Activated CD8-positive, alpha-beta memory T cell treated with anti-CD3 and anti-CD28 coated beads, Interleukin-2, amount 50 U/mL, for 24 hours (primary cell): ENCODE results near the gene MAGI3.

Experiments used
- DNase-seq: peaks from one replicate; pipeline ENCODE4 v3.0.0-alpha.2; 2020; ENCODE audit errors: extremely low read depth

MAGI3 gene

DNA sequence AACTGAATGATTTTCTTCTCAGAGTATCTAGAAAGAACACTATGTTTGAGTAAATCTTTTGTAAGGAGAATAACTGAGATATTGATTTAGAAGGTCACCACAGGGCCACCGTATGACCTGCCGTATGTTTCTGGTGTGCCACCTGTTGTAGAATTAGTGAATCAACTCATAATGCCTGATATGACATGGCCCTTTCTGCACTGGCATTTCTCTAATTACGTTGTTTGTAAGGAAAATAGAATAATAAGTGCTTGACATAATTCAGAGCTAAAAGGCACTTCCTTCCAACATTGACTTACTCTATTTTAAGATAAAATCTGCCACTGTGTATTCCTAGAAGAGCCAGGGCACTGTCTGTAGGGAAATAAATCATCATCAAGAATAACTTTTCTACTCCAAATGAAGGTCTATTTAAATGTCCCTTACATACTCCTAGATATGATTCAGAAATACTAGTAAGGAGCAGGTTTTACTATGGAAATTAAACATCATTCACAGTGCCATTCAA is 267.3 kb downstream of the MAGI3 start:
- DNase-seq, result no peak

DNA sequence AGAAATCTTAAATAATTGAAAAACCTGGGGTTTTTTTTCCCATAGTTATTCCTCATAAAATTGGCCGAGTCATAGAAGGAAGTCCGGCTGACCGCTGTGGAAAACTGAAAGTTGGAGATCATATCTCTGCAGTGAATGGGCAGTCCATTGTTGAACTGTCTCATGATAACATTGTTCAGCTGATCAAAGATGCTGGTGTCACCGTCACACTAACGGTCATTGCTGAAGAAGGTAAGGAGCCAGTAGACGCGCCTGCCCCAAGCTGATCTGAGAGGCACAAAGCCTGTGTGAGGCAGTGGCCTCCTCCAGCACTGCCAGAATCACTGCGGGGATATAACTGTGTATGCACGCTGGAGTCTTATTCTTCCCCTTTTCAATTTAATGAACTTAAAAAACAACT is 268.7 kb downstream of the MAGI3 start:
- no peak for DNase-seq

DNA sequence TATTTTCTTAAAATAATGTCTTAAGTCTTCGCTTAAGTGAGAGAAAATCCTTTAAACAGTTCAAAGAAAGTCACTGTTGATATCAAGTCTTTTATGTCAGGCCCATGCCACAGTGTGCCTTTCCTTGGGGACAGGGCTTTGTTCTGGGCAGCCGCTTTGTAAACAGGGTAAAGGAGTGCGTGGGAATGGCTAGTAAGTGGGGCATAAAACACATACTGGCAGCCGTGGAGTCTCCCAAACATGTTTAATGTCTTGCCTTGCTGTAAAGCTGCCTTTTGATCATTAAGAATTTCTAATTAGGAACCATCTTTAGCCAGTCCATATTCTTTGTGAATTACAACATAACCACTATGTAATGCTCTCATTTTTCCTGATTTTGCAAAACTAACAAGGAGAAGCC is 269.2 kb downstream of the MAGI3 start:
- no peak for DNase-seq

DNA sequence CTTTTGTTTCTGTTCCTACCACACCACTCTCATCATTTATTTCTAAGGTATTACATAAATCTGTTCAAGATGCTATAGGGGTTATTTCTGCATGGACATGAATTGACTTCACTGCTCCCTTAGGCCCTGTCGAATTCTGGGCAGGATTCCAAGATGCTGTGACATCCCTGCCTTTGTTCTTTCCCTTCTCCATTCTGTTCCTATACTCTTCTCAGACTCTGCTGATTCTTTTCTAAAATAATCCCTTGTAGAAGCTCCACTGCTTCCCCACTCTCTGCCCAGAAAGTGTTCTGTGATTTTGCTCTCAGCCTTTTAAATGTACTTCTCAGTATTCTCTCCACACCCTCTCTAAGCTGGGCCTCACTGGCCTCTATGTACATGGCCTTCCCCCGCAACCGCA is 269.8 kb downstream of the MAGI3 start:
- DNase-seq, result no peak

DNA sequence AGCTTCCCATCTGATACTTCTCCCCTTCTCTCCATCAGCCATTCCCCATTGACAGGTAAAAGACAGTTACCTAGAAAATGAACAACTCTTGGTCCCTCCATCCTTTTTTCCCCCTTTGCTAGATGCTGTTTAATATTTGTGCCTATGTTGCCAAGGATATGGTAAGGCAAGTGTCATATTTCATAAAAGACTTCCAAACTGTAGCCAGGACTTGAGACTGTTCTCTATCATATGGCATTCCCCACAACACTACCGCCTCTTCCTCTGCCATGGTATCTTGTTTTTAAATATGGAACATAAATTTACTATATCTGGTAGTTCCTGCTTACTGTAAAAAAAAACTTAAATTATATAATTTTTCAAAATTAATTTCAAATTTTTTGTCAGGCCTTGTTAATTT is 271.8 kb downstream of the MAGI3 start:
- no peak for DNase-seq

DNA sequence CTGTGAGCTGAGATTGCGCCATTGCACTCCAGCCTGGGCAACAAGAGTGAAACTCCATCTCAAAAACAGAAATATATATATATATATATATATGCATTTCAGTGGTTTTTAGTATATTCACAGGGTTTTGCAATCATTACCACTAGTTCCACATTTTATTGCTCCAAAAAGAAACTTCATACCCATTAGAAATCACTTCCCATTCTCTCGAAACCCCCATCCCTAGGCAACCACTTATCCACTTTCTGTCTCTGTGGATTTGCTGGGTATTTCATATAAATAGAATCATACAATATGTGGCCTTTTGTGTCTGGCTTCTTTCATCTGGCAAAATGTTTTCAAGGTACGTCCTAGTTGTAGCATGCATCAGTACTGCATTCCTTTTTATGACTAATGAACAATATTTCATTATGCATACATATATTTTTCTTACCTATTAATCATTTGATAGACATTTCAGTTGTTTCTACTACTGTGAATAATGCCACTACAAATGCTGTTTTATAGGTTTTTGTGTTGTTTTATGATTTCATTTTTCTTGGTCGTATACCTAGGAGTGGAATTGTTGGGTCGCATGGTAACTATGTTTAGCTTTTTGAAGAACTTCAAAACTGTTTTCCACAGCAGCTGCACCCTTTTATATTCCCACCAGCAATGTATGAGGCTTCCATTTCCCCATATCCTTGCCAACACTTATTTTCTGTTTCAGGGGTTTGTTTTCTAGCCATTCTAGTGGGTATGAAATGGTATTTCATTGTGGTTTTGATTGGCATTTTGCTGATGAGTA is 273.0 kb downstream of the MAGI3 start:
- no peak for DNase-seq

DNA sequence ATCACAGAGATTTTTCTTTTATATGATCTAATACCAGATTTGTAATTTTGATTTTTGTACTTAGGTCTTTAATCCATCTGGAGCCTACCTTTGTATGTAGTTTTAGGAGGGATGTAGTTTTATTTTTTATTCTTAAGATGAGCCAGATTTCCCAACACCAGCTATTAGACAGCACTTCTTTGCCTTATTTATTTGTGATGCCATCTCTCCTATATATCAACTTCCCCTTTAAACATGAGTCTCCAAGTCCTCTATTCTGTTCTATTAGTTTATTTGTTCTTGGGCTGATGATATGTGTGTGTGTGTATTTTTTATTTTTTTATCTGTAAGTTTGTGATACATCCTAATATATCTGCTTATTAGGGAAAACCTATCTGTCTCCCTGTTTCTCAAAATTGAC is 274.8 kb downstream of the MAGI3 start:
- DNase-seq, result no peak

DNA sequence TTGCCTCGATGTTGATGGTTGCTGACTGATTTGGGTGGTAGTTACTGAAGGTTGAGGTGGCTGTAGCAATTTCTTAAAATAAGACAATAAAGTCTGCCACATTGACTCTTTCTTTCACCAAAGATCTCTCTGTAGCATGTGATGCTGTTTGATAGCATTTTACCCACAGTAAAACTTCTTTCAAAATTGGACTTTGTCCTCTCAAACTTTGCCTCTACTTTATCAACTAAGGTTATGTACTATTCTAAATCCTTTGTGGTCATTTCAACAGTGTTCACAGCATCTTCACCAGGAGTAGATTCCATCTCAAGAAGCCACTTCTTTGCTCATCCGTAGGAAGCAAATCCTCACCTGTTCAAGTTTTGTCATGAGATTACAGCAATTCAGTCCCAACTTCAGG is 275.8 kb downstream of the MAGI3 start:
- DNase-seq, result no peak

DNA sequence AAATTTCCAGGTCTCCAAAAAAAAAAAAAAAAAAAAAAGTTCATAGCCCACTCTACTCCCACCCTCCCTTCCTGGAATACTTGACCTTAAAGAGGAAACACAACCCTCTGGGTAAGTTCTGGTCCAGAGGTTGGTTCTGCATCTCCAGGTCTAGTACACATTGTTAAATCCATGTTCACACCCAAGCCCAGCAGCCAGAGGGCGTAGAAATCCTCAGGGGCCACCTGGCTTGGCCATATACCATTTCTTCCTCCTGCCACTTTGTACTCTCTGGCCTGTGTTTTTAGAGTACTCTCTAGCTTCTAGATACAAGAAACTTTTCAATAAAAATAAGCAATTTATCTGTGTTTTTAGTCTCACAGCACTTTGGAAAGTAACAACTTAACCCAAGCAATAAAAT is 279.7 kb downstream of the MAGI3 start:
- no peak for DNase-seq

DNA sequence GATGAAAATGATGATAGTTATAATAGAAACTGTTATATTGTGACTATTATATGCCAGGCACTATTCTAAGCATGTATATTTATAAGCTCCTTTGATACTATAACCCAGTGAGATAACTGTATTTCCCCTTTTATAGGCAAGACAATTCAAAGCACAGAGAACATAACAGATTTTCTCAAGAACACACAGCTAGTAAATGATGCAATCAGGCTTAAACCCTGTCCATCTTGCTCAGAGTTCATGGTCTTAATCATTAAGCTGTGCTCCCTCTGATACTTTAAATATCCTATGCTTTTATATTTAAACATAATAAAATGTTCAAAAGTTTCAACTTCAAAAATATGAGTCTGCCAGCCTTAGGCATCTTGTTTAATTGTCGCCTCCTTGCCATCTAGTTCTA is 280.3 kb downstream of the MAGI3 start:
- DNase-seq, result no peak

DNA sequence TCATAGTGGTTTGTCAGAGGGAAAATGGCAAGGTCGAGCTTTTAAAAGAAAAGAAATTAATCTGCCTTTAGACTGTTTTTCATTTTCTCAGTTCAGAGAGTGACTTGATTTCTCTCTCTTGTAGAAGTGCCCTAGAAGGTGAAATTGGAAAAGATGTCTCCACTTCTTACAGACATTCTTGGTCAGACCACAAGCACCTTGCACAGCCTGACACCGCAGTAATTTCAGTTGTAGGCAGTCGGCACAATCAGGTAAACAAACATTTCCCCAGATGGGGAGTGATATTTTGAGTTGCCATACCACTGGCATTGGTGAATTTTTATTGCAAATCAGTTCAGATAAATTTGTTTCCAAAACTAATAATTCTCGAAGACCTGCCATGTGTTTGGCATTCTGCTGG is 282.2 kb downstream of the MAGI3 start:
- DNase-seq, result no peak

DNA sequence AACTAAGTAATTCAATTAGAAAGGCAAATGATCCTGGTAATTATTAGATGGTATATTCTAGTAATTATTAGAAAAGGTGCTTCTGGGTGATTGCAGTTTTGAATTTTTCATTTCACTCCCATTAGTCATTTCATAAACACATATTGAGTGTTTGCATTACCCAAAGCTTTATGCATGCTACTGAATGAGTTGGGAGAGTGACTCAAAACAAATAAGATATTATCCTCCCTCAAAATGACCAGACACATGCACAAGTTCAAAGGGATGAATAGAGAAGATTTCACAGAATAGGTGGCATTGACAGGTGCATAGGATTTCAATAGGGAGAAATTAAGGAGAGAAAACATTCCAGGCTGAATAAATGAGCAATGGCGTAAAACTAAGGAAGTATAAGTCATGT is 284.3 kb downstream of the MAGI3 start:
- no peak for DNase-seq

DNA sequence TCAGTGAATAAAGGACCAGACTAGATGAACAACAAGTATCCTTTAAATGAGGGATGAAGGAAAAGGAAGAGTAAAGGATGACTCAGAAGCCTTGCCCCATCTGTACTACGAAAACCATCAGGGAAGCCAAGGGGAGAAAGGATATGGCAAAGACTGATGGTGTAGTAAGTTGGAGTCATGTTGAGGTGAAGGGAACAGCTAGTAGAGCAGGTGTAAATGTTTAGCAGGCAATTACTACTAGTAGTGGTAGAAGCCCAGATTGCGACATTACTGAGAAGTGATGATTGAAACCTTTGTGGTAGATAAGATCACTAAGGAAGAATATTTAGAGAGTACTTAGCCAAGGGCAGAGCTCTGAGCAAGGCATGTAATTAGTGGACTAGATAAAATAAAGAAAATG is 285.0 kb downstream of the MAGI3 start:
- no peak for DNase-seq

DNA sequence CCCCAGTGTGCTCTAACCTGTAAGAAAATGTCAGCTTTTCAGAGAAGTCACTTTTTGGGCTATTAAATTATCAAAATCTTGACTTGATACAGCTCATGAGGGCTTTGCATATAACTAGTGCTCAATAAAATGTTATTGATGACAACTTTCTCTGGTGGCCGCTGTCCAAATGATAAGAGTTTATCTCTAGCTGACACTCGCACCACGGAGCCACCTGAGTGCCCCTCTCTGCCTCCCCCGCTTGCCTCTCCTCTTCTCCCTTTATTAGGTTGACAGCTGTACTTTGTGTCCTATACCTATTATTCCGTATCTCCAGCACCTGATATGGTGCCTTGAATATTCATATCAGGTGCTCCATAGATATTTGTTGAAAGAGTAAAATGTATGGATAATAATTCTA is 286.2 kb downstream of the MAGI3 start:
- no peak for DNase-seq

DNA sequence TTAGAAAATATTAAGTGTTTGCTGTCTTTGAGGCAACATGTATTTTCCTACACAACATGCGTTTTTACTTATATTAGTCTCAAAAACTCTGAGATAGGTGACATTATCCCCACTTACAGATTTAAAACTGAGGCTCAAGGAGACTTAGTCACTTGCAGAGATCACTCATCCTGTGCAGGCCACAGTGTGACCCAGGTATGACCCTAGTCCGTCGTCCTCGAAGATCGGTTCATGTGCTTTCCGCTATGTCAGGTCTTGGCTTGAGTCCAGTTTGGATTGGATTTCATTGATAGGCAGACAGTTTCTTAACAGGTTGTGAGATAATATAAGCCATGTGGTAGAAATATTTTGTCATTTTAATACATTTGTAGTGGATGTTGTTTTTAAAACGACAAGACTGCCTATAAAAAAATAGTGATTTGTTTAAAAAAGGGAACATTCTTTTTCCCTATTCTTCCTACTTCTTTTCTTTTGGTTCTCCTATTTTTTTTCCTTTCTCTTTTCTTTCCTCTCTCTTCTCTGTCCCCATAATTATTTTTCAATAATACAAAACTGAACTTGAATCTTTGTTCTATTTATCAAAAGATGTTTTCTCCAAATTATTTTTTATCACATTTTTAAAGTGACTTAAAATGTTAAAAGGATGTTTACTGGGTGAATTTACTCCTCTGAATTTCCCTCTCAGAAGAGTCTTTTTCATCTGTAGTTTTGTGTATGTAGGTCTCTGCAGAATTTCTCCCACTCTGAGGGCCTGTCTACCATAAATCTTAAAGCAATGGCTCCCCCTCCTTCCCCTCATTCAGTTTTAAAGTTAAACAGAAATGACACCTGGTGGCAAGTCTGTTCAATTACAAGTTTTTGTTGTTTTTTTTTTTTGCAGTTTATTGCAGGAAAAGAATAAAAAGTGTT is 287.2 kb downstream of the MAGI3 start:
- no peak for DNase-seq

DNA sequence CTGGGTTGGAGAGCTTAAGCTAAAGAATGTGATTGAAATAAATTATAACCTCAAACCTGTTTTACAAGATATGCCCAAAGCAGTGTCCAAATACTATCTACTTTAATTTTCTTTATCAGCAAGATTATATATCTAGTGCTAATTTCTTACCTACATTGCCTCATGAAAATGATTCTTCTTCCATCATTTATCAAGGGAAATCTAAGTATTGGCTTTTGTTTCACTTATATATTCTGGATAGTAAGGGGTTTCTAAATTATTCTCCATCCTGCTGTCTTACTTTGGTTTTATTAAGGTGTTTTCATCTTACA is 287.8 kb downstream of the MAGI3 start:
- DNase-seq, result no peak

DNA sequence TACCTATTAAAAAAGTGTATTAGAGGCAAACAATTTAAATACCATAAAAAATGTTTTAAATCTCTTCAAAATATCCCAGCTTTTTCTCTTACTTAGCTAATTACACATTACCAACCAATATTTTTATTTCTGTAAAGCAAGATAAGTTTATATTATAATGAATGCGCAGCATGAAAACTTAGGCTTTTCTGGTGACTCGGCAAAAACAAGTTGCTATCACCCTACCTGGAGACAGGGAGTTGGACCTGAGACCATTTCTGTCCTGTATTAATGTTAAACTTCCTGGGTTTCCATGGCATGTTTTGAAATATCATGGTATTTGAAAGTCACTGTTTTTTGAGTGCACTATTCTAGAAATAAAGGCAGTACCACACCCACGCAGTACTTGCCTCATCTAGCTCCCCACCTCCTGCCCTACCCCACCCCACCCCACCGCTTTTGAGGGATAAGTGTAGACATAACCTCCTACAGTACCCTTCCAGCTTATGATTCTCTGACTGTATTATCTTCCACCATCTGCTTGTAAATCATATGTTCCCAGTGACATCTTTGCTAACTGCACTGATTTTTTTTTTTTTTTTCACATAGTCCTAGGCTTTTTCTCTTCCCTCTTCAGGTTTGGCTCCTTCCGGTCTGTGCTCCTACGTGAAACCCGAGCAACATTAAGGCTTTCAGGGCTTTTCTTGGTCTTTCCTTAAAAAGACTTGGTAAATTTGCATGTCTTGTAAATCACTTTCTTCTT is 291.5 kb downstream of the MAGI3 start:
- no peak for DNase-seq

DNA sequence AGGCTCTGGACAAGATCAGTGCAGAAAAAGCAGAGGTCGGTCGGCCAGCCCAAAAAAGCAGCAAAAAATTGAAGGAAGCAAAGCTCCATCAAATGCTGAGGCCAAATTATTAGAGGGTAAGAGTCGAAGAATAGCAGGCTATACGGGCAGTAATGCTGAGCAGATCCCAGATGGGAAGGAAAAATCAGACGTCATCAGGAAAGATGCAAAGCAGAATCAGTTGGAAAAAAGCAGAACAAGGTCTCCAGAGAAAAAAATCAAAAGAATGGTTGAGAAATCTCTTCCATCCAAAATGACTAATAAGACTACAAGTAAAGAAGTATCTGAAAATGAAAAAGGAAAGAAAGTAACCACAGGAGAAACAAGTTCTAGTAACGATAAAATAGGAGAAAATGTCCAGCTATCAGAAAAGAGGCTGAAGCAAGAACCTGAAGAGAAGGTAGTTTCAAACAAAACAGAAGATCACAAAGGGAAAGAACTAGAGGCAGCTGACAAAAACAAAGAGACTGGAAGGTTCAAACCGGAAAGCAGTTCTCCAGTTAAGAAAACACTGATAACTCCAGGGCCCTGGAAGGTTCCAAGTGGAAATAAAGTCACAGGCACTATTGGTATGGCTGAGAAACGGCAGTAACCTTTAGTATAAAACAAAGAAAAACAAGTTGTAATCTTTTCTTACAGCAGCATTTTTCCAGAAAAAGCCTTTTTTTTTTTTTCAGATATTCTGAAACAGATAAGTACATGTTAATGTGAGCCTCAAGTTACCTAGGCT is 293.3 kb downstream of the MAGI3 start:
- no peak for DNase-seq

DNA sequence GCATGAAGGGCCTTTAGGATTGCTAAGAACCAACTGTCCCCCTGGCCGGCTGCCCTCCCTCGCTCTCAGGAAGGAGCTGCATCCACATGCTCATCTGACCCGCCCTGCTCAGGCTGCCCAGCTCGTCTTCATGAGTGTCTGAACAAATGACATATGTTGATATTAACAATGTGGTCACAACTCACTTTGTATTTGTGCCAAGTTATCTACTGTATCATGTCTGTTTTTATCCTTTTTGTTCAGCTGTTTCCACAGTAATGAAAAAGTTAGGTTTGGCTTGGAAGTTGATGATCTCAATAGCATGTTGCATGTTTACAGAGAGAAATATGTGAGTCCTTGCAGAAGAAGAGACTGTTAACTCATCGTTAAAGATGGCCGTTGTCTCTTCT is 293.8 kb downstream of the MAGI3 start:
- DNase-seq, result no peak

DNA sequence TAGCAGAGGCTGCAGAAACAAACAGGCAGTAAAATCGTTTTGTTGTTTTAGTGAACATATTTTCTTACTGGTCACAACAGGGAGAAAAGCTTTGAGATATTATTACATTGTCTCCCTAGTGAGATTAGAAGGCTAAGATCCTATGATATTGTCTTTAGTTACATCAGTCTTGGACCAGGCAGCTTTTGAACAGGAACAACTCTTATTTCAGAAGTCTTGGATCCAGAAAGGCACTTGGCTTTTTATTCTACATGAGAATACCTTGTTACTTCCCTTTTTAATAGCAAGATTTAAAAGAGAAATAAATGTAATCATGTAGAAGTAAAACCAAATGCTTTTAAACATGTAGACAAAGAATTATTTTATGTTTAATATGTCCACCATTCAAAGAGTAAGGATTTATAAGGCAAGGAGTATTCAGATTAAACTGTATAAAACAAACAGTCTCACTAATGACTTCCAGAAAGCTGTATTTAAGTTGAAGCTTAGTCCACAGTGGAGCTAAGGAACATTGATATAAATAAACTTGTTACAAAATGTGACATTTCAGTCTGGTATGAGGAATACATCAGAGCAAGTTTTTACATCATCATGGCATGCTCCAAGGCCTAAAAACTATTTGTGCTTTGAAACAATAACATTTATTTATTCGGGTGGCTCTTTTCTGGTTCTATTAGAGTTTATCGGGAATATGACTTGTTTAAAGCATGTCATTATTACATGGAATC is 296.7 kb downstream of the MAGI3 start:
- no peak for DNase-seq

DNA sequence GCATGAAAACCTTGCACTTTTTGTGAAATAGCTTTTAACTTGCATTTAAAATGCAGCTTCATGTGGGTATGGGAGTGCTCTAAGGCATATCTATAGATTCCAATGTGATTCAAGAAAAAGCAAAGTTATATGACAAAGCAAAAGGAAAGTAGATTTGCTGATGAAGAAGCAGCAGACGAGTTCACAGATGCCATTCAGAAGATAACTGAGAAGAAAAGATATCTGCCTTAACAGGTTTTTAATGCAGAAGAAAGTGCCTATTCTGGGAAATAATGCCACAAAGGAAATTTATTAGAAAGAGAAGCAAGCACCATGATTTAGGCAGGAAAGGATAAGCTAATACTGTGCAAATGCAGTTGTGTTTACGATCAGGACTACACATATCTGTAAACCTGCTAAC is 300.9 kb downstream of the MAGI3 start:
- DNase-seq, result no peak
